Ishikawa (cell line): ENCODE data around the gene MYL4.
A peak's percentile ranks its signal among the peaks of the same experiment; 100 is the strongest.

Experiments used
- CEBPB ChIP-seq: IDR thresholded peaks from 2 replicates; pipeline ENCODE4 v1.6.1; 2012
- CREB1 ChIP-seq: IDR thresholded peaks from 2 replicates; pipeline ENCODE4 v1.6.1; 2012; ENCODE audit warnings: low read depth
- EGR1 ChIP-seq: IDR thresholded peaks from 2 replicates; pipeline ENCODE4 v1.6.1; 2012
- EP300 ChIP-seq: IDR thresholded peaks from 2 replicates; pipeline ENCODE4 v1.6.1; 2012; ENCODE audit warnings: borderline replicate concordance
- FOXM1 ChIP-seq: IDR thresholded peaks from 2 replicates; pipeline ENCODE4 v1.6.1; 2012; ENCODE audit warnings: low read depth, borderline replicate concordance
- NFIC ChIP-seq: IDR thresholded peaks from 2 replicates; pipeline ENCODE4 v1.6.1; 2012
- RAD21 ChIP-seq: IDR thresholded peaks from 2 replicates; pipeline ENCODE4 v1.6.1; 2012; ENCODE audit warnings: low read depth
- REST ChIP-seq: IDR thresholded peaks from 2 replicates; pipeline ENCODE4 v1.6.1; 2012; ENCODE audit warnings: low read depth, mild to moderate bottlenecking
- TAF1 ChIP-seq: IDR thresholded peaks from 2 replicates; pipeline ENCODE4 v1.6.1; 2012; ENCODE audit warnings: low read depth, mild to moderate bottlenecking
- TCF12 ChIP-seq: IDR thresholded peaks from 2 replicates; pipeline ENCODE4 v1.6.1; 2012; ENCODE audit warnings: low read depth
- TEAD4 ChIP-seq: IDR thresholded peaks from 2 replicates; pipeline ENCODE4 v1.6.1; 2012
- YY1 ChIP-seq: IDR thresholded peaks from 2 replicates; pipeline ENCODE4 v1.6.1; 2012; ENCODE audit warnings: low read depth
- ZBTB7A ChIP-seq: IDR thresholded peaks from 2 replicates; pipeline ENCODE4 v1.6.1; 2012; ENCODE audit warnings: low read depth
- TF ChIP-seq, protein P1 (sequence below): IDR thresholded peaks from 2 replicates; pipeline ENCODE4 v1.6.1; 2012
- TF ChIP-seq, protein P2 (sequence below): IDR thresholded peaks from 2 replicates; pipeline ENCODE4 v1.6.1; 2012

Gene MYL4

GRCh38 chr17:47200325-47200664 is 8.9 kb upstream of the MYL4 start:
- no peak for TF ChIP-seq TCF12
- TF ChIP-seq, protein P1, sequence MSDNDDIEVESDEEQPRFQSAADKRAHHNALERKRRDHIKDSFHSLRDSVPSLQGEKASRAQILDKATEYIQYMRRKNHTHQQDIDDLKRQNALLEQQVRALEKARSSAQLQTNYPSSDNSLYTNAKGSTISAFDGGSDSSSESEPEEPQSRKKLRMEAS = no peak
- TF ChIP-seq TEAD4 = no peak
- no peak for TF ChIP-seq EP300
- TF ChIP-seq CEBPB = no peak
- TF ChIP-seq TAF1 = no peak
- TF ChIP-seq, protein P2, sequence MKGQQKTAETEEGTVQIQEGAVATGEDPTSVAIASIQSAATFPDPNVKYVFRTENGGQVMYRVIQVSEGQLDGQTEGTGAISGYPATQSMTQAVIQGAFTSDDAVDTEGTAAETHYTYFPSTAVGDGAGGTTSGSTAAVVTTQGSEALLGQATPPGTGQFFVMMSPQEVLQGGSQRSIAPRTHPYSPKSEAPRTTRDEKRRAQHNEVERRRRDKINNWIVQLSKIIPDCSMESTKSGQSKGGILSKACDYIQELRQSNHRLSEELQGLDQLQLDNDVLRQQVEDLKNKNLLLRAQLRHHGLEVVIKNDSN = no peak
- no peak for TF ChIP-seq NFIC

- TF ChIP-seq CREB1 (no peak), EGR1 (no peak), TCF12 (no peak), TEAD4 (no peak), ZBTB7A (no peak)
- TF ChIP-seq, protein P1 = no peak
These were observed 8.0 kb upstream of the MYL4 start for GRCh38 chr17:47201166-47201565.

DNA sequence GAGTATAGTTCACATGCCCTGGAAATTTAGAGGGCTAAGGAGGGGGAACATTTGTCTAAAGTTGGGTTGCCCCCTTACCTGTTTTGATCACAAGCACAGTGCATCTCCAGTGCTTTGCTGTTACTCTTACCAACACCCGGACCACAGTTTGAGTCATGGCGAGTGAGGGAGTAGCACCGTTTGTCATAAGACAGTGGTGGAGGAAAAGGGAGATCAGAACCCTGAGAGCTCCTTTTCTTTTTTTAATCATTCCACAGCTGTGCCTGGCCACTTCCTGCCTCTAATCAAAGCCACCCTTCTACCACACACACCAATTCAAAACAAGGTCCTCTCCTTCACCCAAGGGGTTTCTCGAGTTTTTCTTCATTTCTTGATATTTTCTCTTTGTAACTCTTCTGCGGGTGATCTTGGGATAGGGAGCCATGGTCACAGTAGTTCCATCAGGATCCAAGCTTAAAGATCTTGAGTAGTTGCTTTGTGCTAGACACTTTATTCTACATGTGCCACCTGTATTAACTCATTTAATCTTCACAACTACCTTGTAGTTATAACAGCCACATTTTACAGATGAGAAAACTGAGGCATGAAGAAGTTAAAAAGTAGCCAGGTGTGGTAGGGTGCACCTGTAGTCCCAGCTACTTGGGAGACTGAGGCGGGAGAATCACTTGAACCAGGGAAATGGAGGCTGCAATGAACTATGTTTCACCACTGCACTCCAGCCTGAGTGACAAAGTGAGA is 5.0 kb upstream of the MYL4 start:
- TF ChIP-seq YY1 = no peak
- TF ChIP-seq, protein P1 = no peak
- TF ChIP-seq EGR1 = no peak
- TF ChIP-seq TAF1 = no peak
- no peak for TF ChIP-seq NFIC
- TF ChIP-seq TCF12 = no peak
- TF ChIP-seq RAD21 = no peak
- TF ChIP-seq TEAD4 = no peak
- no peak for TF ChIP-seq ZBTB7A
- no peak for TF ChIP-seq FOXM1
- TF ChIP-seq CEBPB = no peak
- no peak for TF ChIP-seq CREB1
- TF ChIP-seq, protein P2 = no peak
- no peak for TF ChIP-seq REST
- no peak for TF ChIP-seq EP300

DNA sequence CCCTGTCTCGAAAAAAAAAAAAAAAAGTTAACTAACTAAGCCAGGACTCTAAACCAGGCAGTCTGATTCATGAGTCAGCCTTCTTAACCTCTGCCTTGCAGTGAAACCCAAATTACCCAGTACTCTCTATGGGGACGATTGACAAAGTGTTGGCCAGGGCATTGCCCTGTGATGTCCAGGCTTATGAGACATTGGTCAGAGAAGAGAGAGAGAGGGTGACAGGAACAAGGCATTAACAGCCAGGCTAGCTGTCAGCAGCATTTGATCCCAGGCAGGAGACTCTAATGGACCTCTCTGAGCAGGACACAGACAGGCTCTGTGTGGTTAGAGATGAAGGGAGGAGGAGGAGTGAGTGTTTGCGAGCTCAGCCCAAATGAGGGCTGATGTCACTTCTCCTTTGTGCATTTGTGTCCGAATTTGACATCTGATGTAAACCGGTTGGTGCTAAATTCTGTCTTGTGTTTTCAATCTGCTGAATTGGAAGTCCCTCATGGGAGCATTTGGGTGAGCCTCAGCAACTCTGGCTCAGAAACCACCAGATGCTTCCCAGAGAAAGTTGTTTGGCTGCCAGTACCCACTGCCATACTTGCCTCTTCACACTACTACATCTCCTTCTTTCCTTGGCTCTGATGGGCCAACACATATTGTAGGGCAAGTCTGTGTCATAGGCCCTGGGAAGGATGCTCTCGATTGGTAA is 4.3 kb upstream of the MYL4 start:
- no peak for TF ChIP-seq REST
- no peak for TF ChIP-seq FOXM1
- TF ChIP-seq YY1 = no peak
- no peak for TF ChIP-seq CREB1
- TF ChIP-seq, protein P2 = no peak

- TF ChIP-seq EGR1 (no peak), TCF12 (no peak), REST (no peak), YY1 (no peak), CEBPB (no peak), TAF1 (no peak)
- TF ChIP-seq, protein P1 = peak; percentile 78
These were observed 3.7 kb upstream of the MYL4 start for GRCh38 chr17:47205419-47205963.
